HG02973 (cell line): ENCODE data around the gene CLSTN2.
"Not testable (repeated sequence)": the region's sequence is repeated elsewhere in the genome, so short reads cannot be mapped to it uniquely, and the experiment has no call there.

Experiments used
- ATAC-seq: cut with Tn5 transposase; IDR thresholded peaks from one replicate; pipeline ENCODE4 v1.9.1; 2021; ENCODE audit warnings: moderate library complexity; ENCODE audit not compliant: unreplicated experiment

CLSTN2 gene

GRCh38 chr3:140399871-140400270 is 464.9 kb downstream of the CLSTN2 start:
- no peak for ATAC-seq

- ATAC-seq = no peak
Measured at GRCh38 chr3:140403079-140403478, 468.1 kb downstream of the CLSTN2 start.

GRCh38 chr3:140403608-140404007 is 468.6 kb downstream of the CLSTN2 start:
- no peak for ATAC-seq

GRCh38 chr3:140406655-140407054 is 471.7 kb downstream of the CLSTN2 start:
- ATAC-seq = no peak

GRCh38 chr3:140408252-140408651 is 473.3 kb downstream of the CLSTN2 start:
- ATAC-seq = no peak

GRCh38 chr3:140416666-140417065 is 481.7 kb downstream of the CLSTN2 start:
- ATAC-seq = no peak

GRCh38 chr3:140420621-140421357 is 485.8 kb downstream of the CLSTN2 start:
- ATAC-seq = no peak

- ATAC-seq = no peak
Measured at GRCh38 chr3:140421884-140422283, 486.9 kb downstream of the CLSTN2 start.

- ATAC-seq = no peak
Measured at GRCh38 chr3:140423146-140423545, 488.2 kb downstream of the CLSTN2 start.

- ATAC-seq = not testable (repeated sequence)
Measured at GRCh38 chr3:140423574-140423973, 488.6 kb downstream of the CLSTN2 start.

- no peak for ATAC-seq
Measured at GRCh38 chr3:140424211-140424610, 489.2 kb downstream of the CLSTN2 start.

GRCh38 chr3:140424726-140425125 is 489.7 kb downstream of the CLSTN2 start:
- ATAC-seq = no peak

GRCh38 chr3:140427786-140428185 is 492.8 kb downstream of the CLSTN2 start:
- ATAC-seq = no peak

GRCh38 chr3:140428380-140428779 is 493.4 kb downstream of the CLSTN2 start:
- no peak for ATAC-seq

- ATAC-seq = no peak
Measured at GRCh38 chr3:140429791-140430190, 494.8 kb downstream of the CLSTN2 start.

GRCh38 chr3:140430494-140430893 is 495.5 kb downstream of the CLSTN2 start:
- no peak for ATAC-seq

GRCh38 chr3:140432229-140432669 is 497.3 kb downstream of the CLSTN2 start:
- ATAC-seq = no peak

- ATAC-seq = no peak
Measured at GRCh38 chr3:140433431-140433830, 498.4 kb downstream of the CLSTN2 start.

- ATAC-seq = no peak
Measured at GRCh38 chr3:140434261-140434905, 499.4 kb downstream of the CLSTN2 start.

GRCh38 chr3:140436421-140436820 is 501.4 kb downstream of the CLSTN2 start:
- ATAC-seq = no peak

- no peak for ATAC-seq
Measured at GRCh38 chr3:140438736-140439470, 503.9 kb downstream of the CLSTN2 start.

- ATAC-seq = no peak
Measured at GRCh38 chr3:140439527-140439926, 504.5 kb downstream of the CLSTN2 start.
